ENCODE measurements around the gene SLN.

Gene SLN

GRCh38 chr11:107665018-107665417 lies 46.8 kb downstream of the SLN start:
- ChIA-PET POLR2A (no interaction called here), CTCF (interaction anchor here (0.6 to 1.8 kb wide), 5 partner anchors 14 to 721 kb away, joined by 3 to 6 read pairs (median 5); no protein-coding TSS in a partner anchor)
- Histone ChIP-seq H3K4me1 (ENCODE audit: control insufficient read depth, insufficient read depth, low read length) (no peaks in the 10 kb centered on the region), H3K27ac (ENCODE audit: extremely low read depth, low read depth, low read length) (no peak overlapping the region), H3K4me3 (ENCODE audit: low read depth, low read length) (no peak overlapping the region), H3K36me3 (ENCODE audit: control insufficient read depth in 2 of 2, insufficient read depth in 1 of 2, low read length in 2 of 2) (no peaks in the 10 kb centered on the region), H3K9me3 (ENCODE audit: control insufficient read depth, insufficient read depth, low read depth, low read length) (no peaks in the 10 kb centered on the region)
- no peak for TF ChIP-seq ZNF501 (tag by site-specific recombination; IDR thresholded peaks at IDR 0.05)
- no peak for TF ChIP-seq ZSCAN16 (tag by site-specific recombination; IDR thresholded peaks at IDR 0.05)
- no peak for TF ChIP-seq ZNF239 (tag by site-specific recombination; IDR thresholded peaks at IDR 0.05)
- TF ChIP-seq ZFP41 (tag by site-specific recombination; IDR thresholded peaks at IDR 0.05; ENCODE audit: borderline replicate concordance), result no peak

GRCh38 chr11:107661656-107662055 lies 50.2 kb downstream of the SLN start:
- no peaks in the 10 kb centered on the region for H3K4me1 ChIP-seq (ENCODE audit: control insufficient read depth, insufficient read depth, low read length)
- H3K36me3 ChIP-seq (ENCODE audit: control insufficient read depth in 2 of 2, insufficient read depth in 1 of 2, low read length in 2 of 2), result no peaks in the 10 kb centered on the region
- CTCF ChIA-PET, result interaction anchor here (0.6 kb wide), 1 partner anchor 22 kb away, joined by 3 read pairs; no protein-coding TSS in a partner anchor
- no peak overlapping the region for H3K4me3 ChIP-seq (ENCODE audit: low read depth, low read length)
- no peak overlapping the region for H3K27ac ChIP-seq (ENCODE audit: extremely low read depth, low read depth, low read length)
- no peaks in the 10 kb centered on the region for H3K9me3 ChIP-seq (ENCODE audit: control insufficient read depth, insufficient read depth, low read depth, low read length)
- POLR2A ChIA-PET, result no interaction called here
- TF ChIP-seq ZNF560 (tag by site-specific recombination; IDR thresholded peaks at IDR 0.05; ENCODE audit: borderline replicate concordance) (no peak), ZNF670 (tag by site-specific recombination; IDR thresholded peaks at IDR 0.05; ENCODE audit: low read depth) (no peak), ZNF639 (tag by site-specific recombination; IDR thresholded peaks at IDR 0.05) (no peak), ZNF202 (tag by site-specific recombination; IDR thresholded peaks at IDR 0.05; ENCODE audit: borderline replicate concordance) (no peak), ZNF776 (tag by site-specific recombination; IDR thresholded peaks at IDR 0.05; ENCODE audit: borderline replicate concordance) (no peak), ZNF561 (tag by site-specific recombination; IDR thresholded peaks at IDR 0.05; ENCODE audit: borderline replicate concordance) (no peak), ZNF549 (tag by site-specific recombination; IDR thresholded peaks at IDR 0.05) (no peak), ZBTB21 (tag by site-specific recombination; IDR thresholded peaks at IDR 0.05) (no peak), ZNF132 (tag by site-specific recombination; IDR thresholded peaks at IDR 0.05; ENCODE audit: borderline replicate concordance) (no peak), ZNF830 (tag by site-specific recombination; IDR thresholded peaks at IDR 0.05; ENCODE audit: low read depth) (no peak), ZNF626 (tag by site-specific recombination; IDR thresholded peaks at IDR 0.05) (no peak), ZNF292 (tag by site-specific recombination; IDR thresholded peaks at IDR 0.05; ENCODE audit: borderline replicate concordance, low read depth) (no peak), HOXC10 (CRISPR knock-in tag; IDR thresholded peaks at IDR 0.05) (no peak), ZNF629 (tag by site-specific recombination; IDR thresholded peaks at IDR 0.05) (no peak)
- TF ChIP-seq, protein P1, sequence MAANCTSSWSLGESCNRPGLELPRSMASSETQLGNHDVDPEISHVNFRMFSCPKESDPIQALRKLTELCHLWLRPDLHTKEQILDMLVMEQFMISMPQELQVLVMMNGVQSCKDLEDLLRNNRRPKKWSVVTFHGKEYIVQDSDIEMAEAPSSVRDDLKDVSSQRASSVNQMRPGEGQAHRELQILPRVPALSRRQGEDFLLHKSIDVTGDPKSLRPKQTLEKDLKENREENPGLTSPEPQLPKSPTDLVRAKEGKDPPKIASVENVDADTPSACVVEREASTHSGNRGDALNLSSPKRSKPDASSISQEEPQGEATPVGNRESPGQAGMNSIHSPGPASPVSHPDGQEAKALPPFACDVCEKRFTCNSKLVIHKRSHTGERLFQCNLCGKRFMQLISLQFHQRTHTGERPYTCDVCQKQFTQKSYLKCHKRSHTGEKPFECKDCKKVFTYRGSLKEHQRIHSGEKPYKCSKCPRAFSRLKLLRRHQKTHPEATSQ (tag by site-specific recombination; IDR thresholded peaks at IDR 0.05), result no peak
- TF ChIP-seq, protein P2, sequence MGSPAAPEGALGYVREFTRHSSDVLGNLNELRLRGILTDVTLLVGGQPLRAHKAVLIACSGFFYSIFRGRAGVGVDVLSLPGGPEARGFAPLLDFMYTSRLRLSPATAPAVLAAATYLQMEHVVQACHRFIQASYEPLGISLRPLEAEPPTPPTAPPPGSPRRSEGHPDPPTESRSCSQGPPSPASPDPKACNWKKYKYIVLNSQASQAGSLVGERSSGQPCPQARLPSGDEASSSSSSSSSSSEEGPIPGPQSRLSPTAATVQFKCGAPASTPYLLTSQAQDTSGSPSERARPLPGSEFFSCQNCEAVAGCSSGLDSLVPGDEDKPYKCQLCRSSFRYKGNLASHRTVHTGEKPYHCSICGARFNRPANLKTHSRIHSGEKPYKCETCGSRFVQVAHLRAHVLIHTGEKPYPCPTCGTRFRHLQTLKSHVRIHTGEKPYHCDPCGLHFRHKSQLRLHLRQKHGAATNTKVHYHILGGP (tag by site-specific recombination; IDR thresholded peaks at IDR 0.05), result no peak

Data from HEK293 (cell line).